Naive thymus-derived CD4-positive, alpha-beta T cell (primary cell): ENCODE measurements around the gene FCHSD1. TPM values are rescaled to one million over a fixed set of nuclear protein-coding genes. Genes with fewer than 3 reads are reported as not detected.

Experiments used
- ATAC-seq: fragments of 150-1000 bp; cut with Tn5 transposase; 2 replicates; pipeline ENCODE4 v1.10.0; 2021; ENCODE audit warnings: mild to moderate bottlenecking, moderate library complexity
- CTCF ChIA-PET: fragments of 350-600 bp; sonication (Branson Sonifier 250); formaldehyde crosslinking; loops from one replicate; lab custom pipeline; 2021; ENCODE audit warnings: antibody characterized with exemption; lab: Charles Lee
- POLR2A ChIA-PET: fragments of 350-600 bp; sonication (Branson Sonifier 250); formaldehyde crosslinking; loops from one replicate; lab custom pipeline; 2021; ENCODE audit warnings: antibody characterized with exemption, inconsistent platforms; lab: Charles Lee
- DNase-seq, 9 donors: peaks; one replicate each; pipeline versions ENCODE4 v3.0.0 to v3.0.0-alpha.2; 2020 to 2022; ENCODE audit warnings: mixed read lengths in 1 of 9
- H3K27ac ChIP-seq: one replicate; pipeline ENCODE4 v1.7.0; 2013; ENCODE audit warnings: mild to moderate bottlenecking, low read depth, low read length, moderate library complexity
- H3K27me3 ChIP-seq, 2 donors: one replicate each; pipeline ENCODE4 v1.7.0; 2013; ENCODE audit warnings: low read length in 2 of 2, mild to moderate bottlenecking in 2 of 2, moderate library complexity in 2 of 2; ENCODE audit not compliant: control insufficient read depth in 2 of 2, insufficient read depth in 2 of 2
- H3K36me3 ChIP-seq, 3 experiments: 1 replicate in 2 of 3; 2 replicates in 1 of 3; pipeline ENCODE4 v1.7.0; 2013; ENCODE audit warnings: low read length in 3 of 3, mild to moderate bottlenecking in 3 of 3, moderate library complexity in 1 of 3; ENCODE audit not compliant: insufficient read depth in 3 of 3, control insufficient read depth in 2 of 3
- H3K4me1 ChIP-seq, 2 donors: one replicate each; pipeline ENCODE4 v1.7.0; 2013; ENCODE audit warnings: low read length in 2 of 2, mild to moderate bottlenecking in 2 of 2, moderate library complexity in 1 of 2; ENCODE audit not compliant: control insufficient read depth in 2 of 2, insufficient read depth in 2 of 2
- H3K4me3 ChIP-seq: 2 replicates; pipeline ENCODE4 v1.7.0; 2013; ENCODE audit warnings: mild to moderate bottlenecking, low read length
- H3K9me3 ChIP-seq, 3 experiments: 1 replicate in 2 of 3; 2 replicates in 1 of 3; pipeline ENCODE4 v1.7.0; 2013; ENCODE audit warnings: low read length in 3 of 3; ENCODE audit not compliant: control insufficient read depth in 2 of 3
- H3K27ac Mint-ChIP-seq, 9 donors: one replicate each; pipeline ENCODE4 v1.8.0; 2020 to 2022; ENCODE audit warnings: mixed read lengths in 9 of 9, mild to moderate bottlenecking in 8 of 9, moderate library complexity in 5 of 9, inconsistent platforms in 2 of 9
- H3K27me3 Mint-ChIP-seq, 5 donors: one replicate each; pipeline ENCODE4 v1.8.0; 2021 to 2022; ENCODE audit warnings: mixed read lengths in 5 of 5, mild to moderate bottlenecking in 1 of 5
- H3K36me3 Mint-ChIP-seq, 5 donors: one replicate each; pipeline ENCODE4 v1.8.0; 2020 to 2022; ENCODE audit warnings: mixed read lengths in 5 of 5, mild to moderate bottlenecking in 3 of 5, inconsistent platforms in 1 of 5
- H3K4me1 Mint-ChIP-seq, 7 donors: one replicate each; pipeline ENCODE4 v1.8.0; 2020 to 2022; ENCODE audit warnings: mixed read lengths in 7 of 7, mild to moderate bottlenecking in 3 of 7, inconsistent platforms in 1 of 7
- H3K4me3 Mint-ChIP-seq, 10 donors: one replicate each; pipeline ENCODE4 v1.8.0; 2020 to 2022; ENCODE audit warnings: mild to moderate bottlenecking in 10 of 10, mixed read lengths in 10 of 10, moderate library complexity in 6 of 10, inconsistent platforms in 2 of 10
- H3K9me3 Mint-ChIP-seq, 11 donors: one replicate each; pipeline ENCODE4 v1.8.0; 2020 to 2022; ENCODE audit warnings: mixed read lengths in 11 of 11, mild to moderate bottlenecking in 4 of 11, inconsistent platforms in 1 of 11, moderate library complexity in 1 of 11
- intact Hi-C, 2 donors: fragments of 100-400 bp; cut with micrococcal nuclease; formaldehyde crosslinking; loops; one replicate each; pipeline ENCODE4 v1.15.1; 2023
- polyA plus RNA-seq, 2 donors: library from polyadenylated mRNA; unstranded; fragments of 300-500 nt; fragmentation: Illumina TruSeq; gene quantifications; one replicate each; pipeline ENCODE4 v1.2.3, GENCODE V29; 2021
- total RNA-seq, 6 experiments: library from RNA in 5 of 6; stranded (reverse) in 5 of 6; gene quantifications; 1 replicate in 5 of 6; 2 replicates in 1 of 6; pipeline ENCODE4 v1.2.3 and lab custom pipeline; 2021 to 2026

The FCHSD1 gene
- total and polyA plus RNA-seq, 7 experiments from 2014 or later, result 4.9 to 96.1 (median 73.0) TPM

DNA sequence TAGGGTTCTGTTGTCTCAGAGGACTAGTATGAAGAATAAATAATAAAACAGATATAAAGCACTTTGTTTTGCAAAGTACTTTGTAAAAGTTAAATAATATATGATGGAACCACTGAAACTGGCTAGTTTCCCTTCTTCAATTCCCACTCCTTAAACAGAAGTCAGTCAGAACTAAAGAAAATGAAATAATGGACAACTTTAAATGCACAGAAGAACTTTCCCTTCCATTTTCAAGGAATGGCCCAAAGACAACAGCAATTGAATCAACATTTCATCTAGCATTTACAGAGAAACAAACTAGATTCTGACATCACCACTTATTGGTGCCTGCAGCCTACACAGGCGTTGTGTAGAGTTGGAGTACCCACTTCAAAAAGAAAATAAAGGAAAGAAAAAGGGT lies 48.6 kb downstream of the FCHSD1 start:
- Mint-ChIP-seq H3K4me3 (peak overlapping the region; percentile 36 to 86 (median 64)), H3K9me3 (no peaks in the 10 kb centered on the region), H3K27ac (peak overlapping the region; percentile 82 to 96 (median 93)), H3K27me3 (no peaks in the 10 kb centered on the region), H3K36me3 (peaks cover 0 to 21% (median 3%) of the 10 kb centered on the region in 5 donors), H3K4me1 (peaks cover 58 to 98% (median 95%) of the 10 kb centered on the region in 7 donors)
- ATAC-seq (no peak), DNase-seq (no peak)
- peaks cover 85 to 93% of the 10 kb centered on the region in 2 donors for H3K4me1 ChIP-seq
- intact Hi-C loops, result loop anchor here (5.0 to 10.0 kb wide), 2 partner anchors 275 to 1402 kb away; partner anchors contain the start of gene PCDH1 (in 1 of the 2)
- POLR2A ChIA-PET, result interaction anchor here (1.7 to 4.4 kb wide), 3 partner anchors 10 to 34 kb away, joined by 5 to 68 read pairs (median 12); partner anchors contain the start of genes DIAPH1, HDAC3 and RELL2
- no peaks in the 10 kb centered on the region for H3K36me3 ChIP-seq
- H3K27me3 ChIP-seq, result no peaks in the 10 kb centered on the region
- CTCF ChIA-PET, result interaction anchor here (0.6 to 4.9 kb wide), 6 partner anchors 9 to 265 kb away, joined by 3 to 46 read pairs (median 10); partner anchors contain the start of gene DIAPH1
- H3K9me3 ChIP-seq, result no peaks in the 10 kb centered on the region
- H3K4me3 ChIP-seq, result no peak overlapping the region
- H3K27ac ChIP-seq, result peak overlapping the region; percentile 72

GRCh38 chr5:141598391-141599345 lies 52.5 kb downstream of the FCHSD1 start:
- ATAC-seq, result peak; percentile 40
- no peaks in the 10 kb centered on the region for H3K27me3 Mint-ChIP-seq
- Histone ChIP-seq H3K4me3 (no peak overlapping the region), H3K36me3 (no peaks in the 10 kb centered on the region), H3K27me3 (no peaks in the 10 kb centered on the region), H3K9me3 (no peaks in the 10 kb centered on the region), H3K27ac (peak overlapping the region; percentile 43), H3K4me1 (peaks cover 59 to 69% of the 10 kb centered on the region in 2 donors)
- H3K9me3 Mint-ChIP-seq, result no peaks in the 10 kb centered on the region
- peaks cover 44 to 89% (median 81%) of the 10 kb centered on the region in 7 donors for H3K4me1 Mint-ChIP-seq
- H3K4me3 Mint-ChIP-seq, result peak overlapping the region in 7 of 10 donors; percentile 25 to 60 (median 47)
- ChIA-PET CTCF (interaction anchor here (0.8 to 2.7 kb wide), 4 partner anchors 16 to 895 kb away, joined by 4 to 9 read pairs (median 6); partner anchors contain the start of gene DIAPH1), POLR2A (interaction anchor here (0.6 to 3.3 kb wide), 12 partner anchors 8 to 936 kb away, joined by 3 to 15 read pairs (median 3); partner anchors contain the start of genes DIAPH1, HDAC3 and RELL2)
- H3K36me3 Mint-ChIP-seq, result peaks cover 0 to 18% (median 13%) of the 10 kb centered on the region in 5 donors
- H3K27ac Mint-ChIP-seq, result peak overlapping the region; percentile 56 to 92 (median 86)
- DNase-seq, result no peak
- intact Hi-C loops, result loop anchor here in 1 of 2 donors (5.0 kb wide), 1 partner anchor 759 kb away; no protein-coding TSS in a partner anchor

DNA sequence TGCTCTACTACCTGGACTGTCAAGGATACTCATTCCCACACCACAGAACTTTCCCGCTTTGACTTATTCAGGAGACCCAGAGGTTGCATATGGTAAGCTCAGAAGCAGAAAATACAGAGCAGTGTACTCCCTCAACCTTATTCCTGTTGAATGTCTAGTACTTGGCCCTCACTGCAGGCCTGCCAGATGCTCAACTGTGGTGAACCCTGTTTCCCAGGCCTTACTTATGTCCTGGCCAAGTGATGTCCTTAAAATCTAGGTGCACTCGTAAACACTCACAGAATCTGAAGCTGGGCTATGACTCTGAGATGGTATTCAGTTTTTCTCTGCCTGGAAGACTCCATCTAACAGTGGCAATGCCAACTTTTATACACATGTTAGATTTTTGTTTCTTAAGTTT lies 53.4 kb downstream of the FCHSD1 start:
- Mint-ChIP-seq H3K4me3 (peak overlapping the region in 8 of 10 donors; percentile 3 to 65 (median 35)), H3K4me1 (peaks cover 42 to 87% (median 75%) of the 10 kb centered on the region in 7 donors), H3K27ac (peak overlapping the region; percentile 6 to 86 (median 72)), H3K27me3 (no peaks in the 10 kb centered on the region), H3K36me3 (peaks cover 0 to 18% (median 13%) of the 10 kb centered on the region in 5 donors), H3K9me3 (no peaks in the 10 kb centered on the region)
- peaks cover 57 to 65% of the 10 kb centered on the region in 2 donors for H3K4me1 ChIP-seq
- intact Hi-C loops, result loop anchor here (1.0 to 5.0 kb wide), 2 partner anchors 7 to 759 kb away; no protein-coding TSS in a partner anchor
- no peaks in the 10 kb centered on the region for H3K27me3 ChIP-seq
- peak overlapping the region; percentile 23 for H3K4me3 ChIP-seq
- H3K9me3 ChIP-seq, result no peaks in the 10 kb centered on the region
- ChIA-PET POLR2A (interaction anchor here (0.7 to 3.3 kb wide), 9 partner anchors 9 to 38 kb away, joined by 3 to 15 read pairs (median 5); partner anchors contain the start of genes DIAPH1, HDAC3 and RELL2), CTCF (interaction anchor here (1.0 to 2.7 kb wide), 4 partner anchors 9 to 21 kb away, joined by 3 to 9 read pairs (median 6); partner anchors contain the start of gene DIAPH1)
- peak overlapping the region; percentile 10 for H3K27ac ChIP-seq
- H3K36me3 ChIP-seq, result peaks cover 0 to 8% (median 7%) of the 10 kb centered on the region in 3 experiments
- ATAC-seq, result peak; percentile 6
- no peak for DNase-seq

DNA sequence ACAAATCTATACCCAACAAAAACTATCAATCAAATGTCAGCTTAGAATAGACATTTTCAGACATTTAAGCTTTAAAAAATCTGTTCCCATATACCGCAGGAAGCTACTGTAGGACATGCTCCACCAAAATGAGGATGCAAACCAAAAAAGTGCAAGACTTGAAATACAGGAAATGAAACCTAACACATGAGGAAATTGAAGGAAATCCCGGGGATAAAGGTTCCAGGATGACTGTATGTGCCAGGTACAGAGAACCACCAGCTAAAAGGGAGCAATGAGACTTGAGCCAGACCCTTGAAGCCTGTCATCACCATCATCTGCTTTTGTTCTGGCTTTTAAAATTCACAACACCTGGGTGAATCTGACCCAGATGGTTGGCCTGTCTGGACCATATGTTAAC lies 53.8 kb downstream of the FCHSD1 start:
- H3K4me1 Mint-ChIP-seq, result peaks cover 42 to 87% (median 75%) of the 10 kb centered on the region in 7 donors
- H3K9me3 Mint-ChIP-seq, result no peaks in the 10 kb centered on the region
- H3K27ac Mint-ChIP-seq, result peak overlapping the region; percentile 6 to 88 (median 74)
- no peak for DNase-seq
- Histone ChIP-seq H3K27ac (peak overlapping the region; percentile 10), H3K9me3 (no peaks in the 10 kb centered on the region), H3K27me3 (no peaks in the 10 kb centered on the region), H3K36me3 (peaks cover 0 to 8% (median 7%) of the 10 kb centered on the region in 3 experiments), H3K4me3 (peak overlapping the region; percentile 23), H3K4me1 (peaks cover 57 to 65% of the 10 kb centered on the region in 2 donors)
- ATAC-seq, result peak; percentile 22
- H3K4me3 Mint-ChIP-seq, result peak overlapping the region in 9 of 10 donors; percentile 3 to 64 (median 23)
- ChIA-PET POLR2A (interaction anchor here (1.0 to 3.3 kb wide), 6 partner anchors 9 to 38 kb away, joined by 3 to 15 read pairs (median 7); partner anchors contain the start of genes DIAPH1, HDAC3 and RELL2), CTCF (interaction anchor here (1.0 to 2.7 kb wide), 3 partner anchors 10 to 22 kb away, joined by 3 to 9 read pairs (median 5); partner anchors contain the start of gene DIAPH1)
- peaks cover 0 to 20% (median 13%) of the 10 kb centered on the region in 5 donors for H3K36me3 Mint-ChIP-seq
- intact Hi-C loops, result loop anchor here (1.0 to 5.0 kb wide), 2 partner anchors 8 to 760 kb away; no protein-coding TSS in a partner anchor
- H3K27me3 Mint-ChIP-seq, result no peaks in the 10 kb centered on the region

DNA sequence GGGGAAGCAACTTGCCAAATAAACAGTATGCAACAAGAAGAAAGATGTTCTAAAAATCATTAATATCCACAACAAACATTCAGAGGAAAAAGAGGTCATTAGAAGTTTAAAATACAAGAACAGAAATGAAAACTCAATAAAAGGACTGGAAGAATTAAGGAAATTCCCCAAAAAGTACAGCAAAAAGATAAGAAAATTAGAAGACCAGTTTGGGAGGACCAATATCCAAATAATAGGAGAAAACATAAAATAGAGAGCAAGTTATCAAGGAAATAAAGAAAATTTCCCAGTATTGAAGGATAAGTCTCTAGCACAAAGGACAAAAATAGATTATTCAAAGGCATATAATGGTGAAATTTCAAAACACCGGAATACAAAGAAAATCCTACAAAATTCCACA lies 54.4 kb downstream of the FCHSD1 start:
- Mint-ChIP-seq H3K36me3 (peaks cover 0 to 20% (median 13%) of the 10 kb centered on the region in 5 donors), H3K4me3 (peak overlapping the region in 6 of 10 donors; percentile 2 to 64 (median 14)), H3K27ac (peak overlapping the region; percentile 6 to 88 (median 74)), H3K9me3 (no peaks in the 10 kb centered on the region), H3K4me1 (peaks cover 45 to 87% (median 75%) of the 10 kb centered on the region in 7 donors), H3K27me3 (no peaks in the 10 kb centered on the region)
- no peak for ATAC-seq
- H3K4me1 ChIP-seq, result peaks cover 55 to 62% of the 10 kb centered on the region in 2 donors
- ChIA-PET POLR2A (interaction anchor here (1.3 to 3.3 kb wide), 4 partner anchors 10 to 39 kb away, joined by 5 to 15 read pairs (median 12); partner anchors contain the start of genes DIAPH1, HDAC3 and RELL2), CTCF (interaction anchor here (1.0 to 2.7 kb wide), 4 partner anchors 10 to 1116 kb away, joined by 3 to 9 read pairs (median 4); partner anchors contain the start of gene DIAPH1)
- no peak overlapping the region for H3K4me3 ChIP-seq
- H3K27me3 ChIP-seq, result no peaks in the 10 kb centered on the region
- no peak overlapping the region for H3K27ac ChIP-seq
- intact Hi-C loops, result loop anchor here (1.0 to 5.0 kb wide), 2 partner anchors 8 to 760 kb away; no protein-coding TSS in a partner anchor
- DNase-seq, result no peak
- peaks cover 0 to 8% (median 7%) of the 10 kb centered on the region in 3 experiments for H3K36me3 ChIP-seq
- no peaks in the 10 kb centered on the region for H3K9me3 ChIP-seq
